Neural crest cell (in vitro differentiated cells): ENCODE measurements around the gene JPH4. TPM values are rescaled to one million over a fixed set of nuclear protein-coding genes. Genes with fewer than 3 reads are reported as not detected.

ENCODE experiments used
- DNase-seq: peaks from one replicate; pipeline ENCODE4 v3.0.0; 2021; ENCODE audit warnings: low read depth, mixed read lengths, low spot score
- H3K27ac Mint-ChIP-seq: one replicate; pipeline ENCODE4 v1.8.0; 2021; ENCODE audit warnings: mild to moderate bottlenecking, mixed read lengths; ENCODE audit not compliant: unreplicated experiment
- H3K27me3 Mint-ChIP-seq: 2 replicates; pipeline ENCODE4 v1.8.0; 2021; ENCODE audit warnings: low read depth, mild to moderate bottlenecking, mixed read lengths
- H3K36me3 Mint-ChIP-seq: 2 replicates; pipeline ENCODE4 v1.8.0; 2021; ENCODE audit warnings: low read depth, mild to moderate bottlenecking, mixed read lengths
- H3K4me1 Mint-ChIP-seq: 2 replicates; pipeline ENCODE4 v1.8.0; 2021; ENCODE audit warnings: mixed read lengths
- H3K4me3 Mint-ChIP-seq: one replicate; pipeline ENCODE4 v1.8.0; 2021; ENCODE audit warnings: mild to moderate bottlenecking, mixed read lengths
- H3K9me3 Mint-ChIP-seq: 2 replicates; pipeline ENCODE4 v1.8.0; 2021; ENCODE audit warnings: mixed read lengths
- total RNA-seq: library from RNA; stranded (reverse); gene quantifications from 2 replicates; pipeline ENCODE4 v1.2.1, GENCODE V29; 2021
- TF ChIP-seq, protein P1 (sequence below): fragments of 200-600 bp; sonication (generic); conservative IDR thresholded peaks from 2 replicates; pipeline ENCODE4 v1.5.0; 2021; ENCODE audit warnings: antibody characterized with exemption, mild to moderate bottlenecking

JPH4 gene
- total RNA-seq, 1 donor from 2014 or later: 1.4 TPM

DNA sequence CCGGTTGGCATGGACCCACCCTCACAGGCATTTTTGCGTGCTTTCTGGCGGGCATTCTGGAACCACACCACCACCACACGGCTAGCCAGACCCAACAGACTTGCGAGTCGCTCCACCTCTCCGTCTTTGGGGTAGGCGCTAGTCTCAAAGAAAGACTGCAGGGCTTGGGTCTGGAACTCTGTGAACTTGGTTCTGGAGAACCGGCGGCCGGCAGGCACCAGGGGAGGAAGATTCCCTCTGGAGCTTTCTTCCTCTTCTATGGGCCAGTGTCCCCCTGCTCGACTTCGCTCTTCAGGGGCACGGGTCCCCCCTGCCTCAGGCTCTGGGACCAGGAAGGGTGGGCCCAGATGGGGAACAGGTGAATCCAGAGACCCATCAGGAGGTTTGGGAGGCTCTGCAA is 53.6 kb downstream of the JPH4 start:
- DNase-seq: no peak
- no peaks in the 10 kb centered on the region for H3K27me3 Mint-ChIP-seq
- H3K27ac Mint-ChIP-seq: peak overlapping the region; percentile 67
- H3K4me3 Mint-ChIP-seq: no peak overlapping the region
- H3K9me3 Mint-ChIP-seq: no peaks in the 10 kb centered on the region
- H3K4me1 Mint-ChIP-seq: peaks cover 18% of the 10 kb centered on the region
- TF ChIP-seq, protein P1, sequence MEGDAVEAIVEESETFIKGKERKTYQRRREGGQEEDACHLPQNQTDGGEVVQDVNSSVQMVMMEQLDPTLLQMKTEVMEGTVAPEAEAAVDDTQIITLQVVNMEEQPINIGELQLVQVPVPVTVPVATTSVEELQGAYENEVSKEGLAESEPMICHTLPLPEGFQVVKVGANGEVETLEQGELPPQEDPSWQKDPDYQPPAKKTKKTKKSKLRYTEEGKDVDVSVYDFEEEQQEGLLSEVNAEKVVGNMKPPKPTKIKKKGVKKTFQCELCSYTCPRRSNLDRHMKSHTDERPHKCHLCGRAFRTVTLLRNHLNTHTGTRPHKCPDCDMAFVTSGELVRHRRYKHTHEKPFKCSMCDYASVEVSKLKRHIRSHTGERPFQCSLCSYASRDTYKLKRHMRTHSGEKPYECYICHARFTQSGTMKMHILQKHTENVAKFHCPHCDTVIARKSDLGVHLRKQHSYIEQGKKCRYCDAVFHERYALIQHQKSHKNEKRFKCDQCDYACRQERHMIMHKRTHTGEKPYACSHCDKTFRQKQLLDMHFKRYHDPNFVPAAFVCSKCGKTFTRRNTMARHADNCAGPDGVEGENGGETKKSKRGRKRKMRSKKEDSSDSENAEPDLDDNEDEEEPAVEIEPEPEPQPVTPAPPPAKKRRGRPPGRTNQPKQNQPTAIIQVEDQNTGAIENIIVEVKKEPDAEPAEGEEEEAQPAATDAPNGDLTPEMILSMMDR: no peak
- no peaks in the 10 kb centered on the region for H3K36me3 Mint-ChIP-seq

- H3K9me3 Mint-ChIP-seq: no peaks in the 10 kb centered on the region
- TF ChIP-seq, protein P1: no peak
- no peak overlapping the region for H3K27ac Mint-ChIP-seq
- no peak overlapping the region for H3K4me3 Mint-ChIP-seq
- no peak for DNase-seq
- H3K4me1 Mint-ChIP-seq: peaks cover 4% of the 10 kb centered on the region
- H3K36me3 Mint-ChIP-seq: no peaks in the 10 kb centered on the region
- H3K27me3 Mint-ChIP-seq: no peaks in the 10 kb centered on the region
Measured at GRCh38 chr14:23523229-23524016, 55.2 kb downstream of the JPH4 start.

DNA sequence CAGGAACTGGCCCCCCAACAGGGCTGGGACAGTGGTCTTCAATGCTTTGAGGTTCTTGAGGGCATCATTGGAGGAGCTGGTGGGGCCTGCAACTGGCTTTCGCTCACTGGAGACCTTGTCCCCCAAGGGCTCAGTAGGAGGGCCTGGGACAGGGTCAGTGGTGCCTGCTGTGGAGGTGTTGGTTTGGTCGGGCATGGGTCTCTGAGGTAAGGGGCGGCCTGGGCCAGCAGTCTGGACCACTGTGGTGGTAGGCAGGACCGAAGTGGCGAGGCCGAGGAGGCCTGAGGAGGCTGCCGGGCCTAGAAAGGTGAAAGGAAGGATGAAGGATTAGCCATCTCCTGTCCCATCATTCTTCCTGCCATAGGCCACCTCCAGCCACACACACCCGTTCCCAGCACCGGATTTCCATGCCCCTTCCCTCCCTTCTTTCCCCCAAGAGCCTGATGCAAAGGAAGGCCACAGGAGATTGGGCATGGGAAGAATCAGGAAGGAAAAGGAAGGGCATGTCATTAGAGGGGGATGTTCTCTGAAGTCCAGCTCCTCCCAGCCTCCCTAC is 55.9 kb downstream of the JPH4 start:
- Mint-ChIP-seq H3K4me1 (no peaks in the 10 kb centered on the region), H3K4me3 (no peak overlapping the region), H3K27me3 (no peaks in the 10 kb centered on the region), H3K9me3 (no peaks in the 10 kb centered on the region), H3K36me3 (no peaks in the 10 kb centered on the region), H3K27ac (no peak overlapping the region)
- no peak for DNase-seq
- TF ChIP-seq, protein P1: no peak

DNA sequence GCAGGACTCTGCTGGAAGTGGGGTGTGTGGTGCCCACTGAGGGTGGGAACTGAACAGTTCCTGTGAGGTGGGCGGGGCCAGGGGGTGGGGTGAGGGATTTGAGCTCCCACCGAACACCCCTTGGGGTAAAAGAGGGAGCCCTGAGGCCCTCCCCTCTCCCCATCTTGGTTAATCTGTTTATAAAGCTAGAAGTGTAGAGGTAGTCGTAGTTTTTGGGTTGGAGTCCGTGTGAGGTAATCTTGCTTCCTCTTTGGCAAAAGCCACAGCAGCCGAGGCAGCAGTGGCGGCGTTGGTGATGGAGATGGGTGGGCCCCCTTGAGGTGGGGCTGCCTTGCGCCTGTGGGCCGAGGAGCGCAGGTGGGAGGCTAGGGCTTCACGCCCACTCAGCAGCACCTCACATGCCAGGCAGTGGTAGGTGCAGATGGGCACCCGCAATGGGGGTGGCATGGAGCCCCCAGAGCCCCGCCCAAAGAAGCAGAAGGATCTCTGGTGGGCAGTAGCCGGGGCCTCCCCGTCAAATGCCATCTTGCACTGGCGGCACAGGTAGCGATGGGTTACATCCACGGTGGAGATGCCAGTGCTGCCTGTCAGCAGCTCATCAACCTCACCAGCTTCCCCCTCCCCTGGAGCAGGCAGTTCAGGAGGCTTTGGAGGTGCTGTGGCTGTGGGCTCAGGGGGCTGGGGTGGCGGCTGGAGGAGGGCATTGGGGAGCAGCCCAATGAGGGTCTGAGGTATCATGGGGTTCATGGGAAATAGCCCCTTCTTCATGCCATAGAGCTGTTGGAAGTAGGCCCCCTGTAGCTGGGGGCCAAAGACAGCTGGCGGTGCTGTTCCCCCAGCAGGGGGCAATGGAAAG is 56.6 kb downstream of the JPH4 start:
- Mint-ChIP-seq H3K27ac (no peak overlapping the region), H3K4me3 (no peak overlapping the region), H3K36me3 (no peaks in the 10 kb centered on the region), H3K27me3 (no peaks in the 10 kb centered on the region), H3K9me3 (no peaks in the 10 kb centered on the region), H3K4me1 (no peaks in the 10 kb centered on the region)
- TF ChIP-seq, protein P1: no peak
- DNase-seq: no peak

- TF ChIP-seq, protein P1: no peak
- no peak for DNase-seq
- Mint-ChIP-seq H3K27ac (no peak overlapping the region), H3K27me3 (no peaks in the 10 kb centered on the region), H3K9me3 (no peaks in the 10 kb centered on the region), H3K4me1 (no peaks in the 10 kb centered on the region), H3K4me3 (no peak overlapping the region), H3K36me3 (no peaks in the 10 kb centered on the region)
Measured at GRCh38 chr14:23520899-23521533, 57.6 kb downstream of the JPH4 start.
